Stimulated activated CD8-positive, alpha-beta memory T cell treated with anti-CD3 and anti-CD28 coated beads, Interleukin-4, amount 100 ng/mL, for 4 hours (primary cell): ENCODE data around the gene RAB10.
A peak's percentile ranks its signal among the peaks of the same experiment; 100 is the strongest.
"Not testable (repeated sequence)": the region's sequence is repeated elsewhere in the genome, so short reads cannot be mapped to it uniquely, and the experiment has no call there.

Experiments
- DNase-seq, 2 donors: peaks; one replicate each; pipeline ENCODE4 v3.0.0-alpha.2; 2020; ENCODE audit warnings: low read depth in 2 of 2, low spot score in 1 of 2

Gene RAB10

DNA sequence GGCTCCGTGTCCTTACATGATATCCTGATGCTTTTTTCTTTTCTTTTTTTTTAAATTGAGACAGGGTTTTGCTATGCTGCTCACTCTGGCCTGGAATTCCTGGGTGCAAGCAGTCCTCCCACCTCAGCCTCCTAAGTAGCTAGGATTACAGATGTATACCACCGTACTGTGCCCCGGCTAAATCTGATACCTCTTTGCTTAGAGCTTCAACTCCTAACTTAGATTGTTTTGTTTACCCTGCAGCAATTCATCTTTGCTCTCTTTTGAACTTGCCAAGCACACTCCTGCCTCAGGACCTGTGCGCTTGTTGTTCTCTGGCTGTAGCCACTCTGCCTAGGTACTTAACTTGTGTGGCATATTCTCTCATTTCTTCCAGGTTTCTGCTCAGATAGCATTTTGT is 24.5 kb downstream of the RAB10 start:
- DNase-seq = no peak

DNA sequence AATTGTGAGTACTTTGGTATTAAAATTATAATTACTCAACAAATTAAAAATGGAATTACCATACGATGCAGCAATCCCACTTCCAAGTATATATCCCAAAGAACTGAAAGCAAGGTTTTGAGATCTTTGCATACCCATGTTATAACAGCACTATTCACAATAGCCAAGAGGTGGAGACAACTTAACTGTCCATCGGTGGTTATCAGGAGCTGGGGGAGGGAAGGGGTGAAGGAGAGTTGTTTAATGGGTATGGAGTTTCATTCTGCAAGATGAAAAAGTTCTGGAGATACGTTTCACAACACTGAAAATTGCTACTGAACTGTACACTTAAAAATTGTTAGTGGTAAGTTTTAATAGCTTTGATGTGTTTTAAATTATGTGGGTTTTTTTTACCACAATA is 25.7 kb downstream of the RAB10 start:
- DNase-seq = no peak

DNA sequence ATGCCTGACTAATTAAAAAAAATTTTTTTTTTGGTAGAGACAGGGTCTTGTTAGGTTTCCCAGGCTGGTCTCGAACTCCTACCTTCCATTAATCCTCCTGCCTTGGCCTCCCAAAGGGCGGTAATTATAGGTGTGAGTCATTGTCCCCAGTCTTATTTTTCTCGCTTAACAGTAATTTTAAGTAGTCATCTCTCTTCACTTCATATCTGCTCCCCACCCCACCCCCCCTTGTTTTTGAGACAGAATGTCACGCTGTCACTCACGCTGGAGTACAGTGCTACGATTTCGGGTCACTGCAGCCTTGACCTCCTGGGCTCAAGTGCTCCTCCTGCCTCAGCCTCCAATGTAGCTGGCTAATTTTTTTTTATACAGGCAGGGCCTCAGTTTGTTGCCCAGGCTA is 27.7 kb downstream of the RAB10 start:
- DNase-seq = no peak

DNA sequence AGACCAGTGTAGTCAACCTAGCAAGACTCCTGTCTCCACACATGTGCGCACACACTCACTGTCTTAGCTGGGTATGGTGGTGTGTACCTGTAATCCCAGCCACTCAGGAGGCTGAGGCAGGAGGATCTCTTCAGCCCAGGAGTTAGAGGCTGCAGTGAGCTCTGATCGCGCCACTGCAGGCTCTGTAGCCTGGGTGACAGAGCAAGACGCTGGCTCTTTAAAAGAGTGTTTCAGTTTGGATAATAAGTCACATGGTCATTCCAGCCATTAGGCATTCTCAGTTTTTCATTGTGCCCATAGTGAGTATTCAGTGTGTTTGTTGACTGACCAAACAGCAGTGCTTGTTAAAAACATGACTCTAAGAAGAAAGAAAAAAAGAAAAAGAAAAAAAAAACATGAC is 31.0 kb downstream of the RAB10 start:
- DNase-seq = no peak

DNA sequence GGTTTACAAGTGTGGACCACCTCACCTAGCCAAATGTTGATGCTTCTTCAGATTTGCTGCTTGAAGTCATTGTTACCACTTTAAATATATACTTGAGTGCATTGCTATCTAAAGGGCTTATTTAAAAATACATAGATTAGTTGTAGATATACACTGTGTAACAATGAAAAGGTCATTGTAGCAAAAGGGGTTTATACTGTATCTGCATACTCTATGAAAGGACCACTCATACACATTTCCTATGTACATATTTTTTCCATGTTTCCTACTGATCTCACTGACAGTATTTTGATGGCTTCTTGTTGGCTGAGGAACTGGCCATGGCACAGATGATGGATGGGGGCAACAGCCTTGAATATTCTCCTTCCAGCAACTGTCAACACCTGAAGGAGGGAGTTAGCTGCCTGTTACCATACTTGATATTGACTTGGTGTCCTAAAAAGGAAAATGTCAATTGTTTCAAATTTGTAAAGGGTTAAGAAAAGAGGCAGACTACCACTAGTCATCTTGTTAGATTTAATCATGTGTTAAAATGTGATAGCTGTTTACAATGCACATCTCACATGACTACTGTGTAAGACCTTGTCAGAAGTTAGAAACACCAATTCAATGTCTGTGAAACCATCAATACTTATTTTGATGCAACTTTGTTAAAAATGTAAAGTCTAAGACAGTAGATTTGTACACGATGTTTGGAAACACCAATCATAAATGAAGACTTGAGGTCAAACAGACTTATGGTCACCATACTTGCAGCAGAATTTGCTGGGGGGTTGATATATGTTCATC is 33.5 kb downstream of the RAB10 start:
- no peak for DNase-seq

DNA sequence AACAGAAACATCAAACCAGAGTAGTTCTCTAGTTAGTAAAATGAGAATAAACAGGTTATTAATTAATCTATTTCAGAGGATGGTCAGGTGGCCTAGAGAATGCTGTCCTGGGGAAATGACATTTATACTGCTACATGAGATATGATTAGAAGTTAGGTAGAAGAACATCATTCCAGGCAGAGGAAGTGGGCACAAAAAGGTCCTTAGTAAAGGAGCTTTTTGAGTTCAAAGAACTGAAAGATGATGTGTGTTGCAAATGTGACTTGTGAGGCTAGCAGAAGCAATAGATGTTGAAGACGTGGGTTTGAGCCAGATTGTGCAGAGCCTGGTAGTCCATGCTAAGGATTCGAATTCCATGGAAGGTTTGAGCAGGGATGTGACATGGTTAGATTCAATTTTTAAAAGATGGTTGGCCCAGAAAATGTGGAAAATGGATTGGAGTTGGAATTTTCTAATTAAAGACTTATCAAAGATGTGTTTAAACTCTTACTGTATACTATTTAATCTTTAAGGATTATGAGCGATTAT is 34.2 kb downstream of the RAB10 start:
- no peak for DNase-seq

DNA sequence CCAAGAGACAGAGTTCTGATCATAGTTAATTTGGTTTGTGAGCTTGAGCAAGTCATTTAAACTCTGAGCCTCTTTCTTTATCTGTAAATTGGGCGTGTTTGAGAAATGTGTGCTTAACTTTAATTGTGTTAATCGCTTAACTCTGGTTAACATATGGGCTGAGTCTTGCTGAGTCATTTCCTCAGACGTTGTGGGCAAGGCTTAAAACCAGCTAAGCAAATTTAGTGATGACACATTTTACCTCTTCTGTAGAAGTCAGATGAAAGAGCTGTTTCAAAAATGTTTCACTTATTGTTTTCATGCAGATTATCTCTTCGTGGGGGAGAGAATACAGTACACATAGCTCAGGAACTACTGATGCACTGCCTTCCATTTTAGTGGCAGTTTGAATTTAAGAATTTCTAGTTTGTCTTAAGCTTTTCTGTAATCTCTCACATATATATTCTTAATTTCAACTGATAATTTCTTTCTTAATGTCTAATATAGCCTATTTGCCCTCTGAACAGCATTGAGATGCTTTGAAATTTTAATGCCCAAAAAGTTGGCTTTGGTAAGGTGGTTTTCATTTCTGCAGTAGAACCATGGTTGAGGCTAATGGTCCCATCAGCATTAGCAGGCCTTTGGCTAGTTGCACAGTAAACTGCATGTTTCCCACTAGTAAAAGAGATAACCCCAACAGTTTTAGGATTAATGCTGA is 34.9 kb downstream of the RAB10 start:
- DNase-seq = peak in 1 of 2 donors; percentile 40

DNA sequence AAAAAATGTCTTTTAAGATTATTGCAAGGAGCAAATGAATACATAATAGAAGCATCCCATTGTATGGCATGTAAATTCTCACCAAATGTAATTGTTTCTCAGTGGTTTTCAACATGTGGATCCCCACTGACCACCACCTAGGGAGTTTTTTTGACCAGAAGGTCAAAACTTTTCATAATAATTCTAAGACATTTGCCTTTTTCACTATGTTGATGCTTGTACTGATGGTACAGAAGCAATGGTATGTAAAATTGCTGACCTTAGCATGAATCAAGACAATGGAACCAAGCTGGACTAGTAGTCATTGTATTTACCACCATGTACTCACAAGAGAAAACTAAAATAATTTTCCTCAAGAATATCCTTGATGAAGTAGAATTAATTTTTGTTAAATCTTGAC is 36.8 kb downstream of the RAB10 start:
- no peak for DNase-seq

DNA sequence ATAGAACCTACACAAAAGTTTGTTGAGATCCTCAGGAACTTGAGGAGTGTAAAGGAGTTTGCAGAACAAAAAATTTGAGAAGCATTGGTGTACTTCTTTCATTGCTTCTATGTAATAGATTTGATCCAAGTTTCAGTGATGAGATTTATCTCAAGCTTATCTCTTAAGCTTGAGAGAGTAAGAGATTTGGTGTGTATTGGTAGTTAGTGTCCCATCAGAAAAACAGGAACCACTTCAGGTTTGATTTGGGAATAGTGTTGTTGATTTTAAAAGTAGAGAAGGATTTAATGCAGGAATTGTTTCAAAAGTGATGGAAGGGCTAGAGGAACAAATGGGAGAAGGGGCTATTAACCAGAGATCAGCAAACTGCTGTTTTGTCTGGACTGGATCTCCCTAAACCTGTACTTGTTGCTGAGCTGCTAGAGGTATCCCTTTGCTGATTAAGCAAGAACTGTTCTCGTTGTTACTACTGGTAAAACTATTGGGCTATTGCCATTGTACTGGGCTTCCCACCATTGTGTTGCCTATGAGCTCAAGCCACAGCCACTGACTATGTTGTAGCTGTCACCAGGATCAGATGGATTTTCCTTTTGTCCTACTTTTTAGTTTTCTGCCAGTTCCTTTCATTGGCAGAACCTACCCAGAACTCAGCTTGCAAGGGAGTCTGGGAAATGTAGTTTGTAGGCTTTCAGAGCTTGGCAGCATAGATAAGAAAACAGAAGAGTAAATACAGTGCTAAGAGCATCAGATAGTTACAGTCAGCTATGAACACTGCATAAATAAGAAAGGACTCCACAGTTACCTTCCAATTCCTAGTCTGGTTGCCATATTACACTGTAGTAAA is 39.3 kb downstream of the RAB10 start:
- no peak for DNase-seq

DNA sequence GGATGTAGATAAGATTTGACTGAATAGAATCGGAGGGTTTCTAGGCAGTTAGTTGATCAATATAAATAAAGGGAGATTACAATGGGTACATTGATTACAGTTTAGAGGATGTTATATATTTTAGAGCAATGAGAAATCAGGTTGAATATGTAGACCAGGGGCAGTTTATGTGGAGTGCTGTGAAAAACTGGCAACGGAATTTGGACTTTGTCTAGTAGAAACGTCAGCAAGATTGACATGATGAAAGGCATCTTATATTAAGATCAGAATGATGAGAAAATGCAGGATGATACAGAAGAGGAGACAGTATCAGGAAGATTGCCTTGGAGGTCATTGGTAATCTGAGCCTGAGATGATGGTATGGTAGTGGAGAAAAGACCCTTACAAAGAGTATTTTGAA is 39.9 kb downstream of the RAB10 start:
- no peak for DNase-seq

DNA sequence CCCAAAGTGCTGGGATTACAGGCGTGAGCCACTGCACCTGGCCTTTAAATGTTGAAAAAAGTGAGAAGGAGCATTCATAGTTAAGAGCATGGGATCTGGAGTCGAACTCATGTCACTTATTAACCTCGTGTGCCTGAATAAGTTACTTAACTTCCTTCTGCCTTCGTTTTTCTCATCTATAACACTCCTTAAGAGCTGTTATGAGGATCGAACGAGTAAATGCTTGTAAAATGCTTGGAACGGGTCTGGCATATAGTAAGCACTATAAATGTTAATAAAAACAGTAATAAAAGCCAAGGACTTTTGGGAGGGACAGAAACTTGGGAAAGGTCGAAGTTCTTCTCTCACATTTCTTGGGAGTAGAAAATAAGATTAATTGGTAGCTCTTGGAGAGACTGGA is 40.8 kb downstream of the RAB10 start:
- no peak for DNase-seq

DNA sequence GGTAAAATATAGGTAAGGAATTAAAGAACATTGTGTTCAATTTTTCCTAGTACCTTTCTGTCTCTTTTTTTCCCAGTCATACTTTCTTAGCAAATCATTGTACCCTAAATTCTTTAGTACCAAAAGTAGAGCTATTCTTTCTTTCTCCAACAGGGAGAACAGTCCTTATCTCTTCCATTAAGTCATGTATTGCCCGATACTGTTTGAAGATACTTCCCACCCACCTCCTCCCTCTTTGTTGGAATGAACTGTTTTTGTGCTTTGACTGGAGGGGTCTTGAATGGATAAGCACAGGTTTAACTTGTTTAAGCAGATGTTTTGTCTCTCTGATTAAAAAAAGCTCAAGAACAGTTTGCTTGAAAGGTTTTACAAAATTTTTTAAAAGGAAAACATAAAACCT is 41.3 kb downstream of the RAB10 start:
- no peak for DNase-seq

DNA sequence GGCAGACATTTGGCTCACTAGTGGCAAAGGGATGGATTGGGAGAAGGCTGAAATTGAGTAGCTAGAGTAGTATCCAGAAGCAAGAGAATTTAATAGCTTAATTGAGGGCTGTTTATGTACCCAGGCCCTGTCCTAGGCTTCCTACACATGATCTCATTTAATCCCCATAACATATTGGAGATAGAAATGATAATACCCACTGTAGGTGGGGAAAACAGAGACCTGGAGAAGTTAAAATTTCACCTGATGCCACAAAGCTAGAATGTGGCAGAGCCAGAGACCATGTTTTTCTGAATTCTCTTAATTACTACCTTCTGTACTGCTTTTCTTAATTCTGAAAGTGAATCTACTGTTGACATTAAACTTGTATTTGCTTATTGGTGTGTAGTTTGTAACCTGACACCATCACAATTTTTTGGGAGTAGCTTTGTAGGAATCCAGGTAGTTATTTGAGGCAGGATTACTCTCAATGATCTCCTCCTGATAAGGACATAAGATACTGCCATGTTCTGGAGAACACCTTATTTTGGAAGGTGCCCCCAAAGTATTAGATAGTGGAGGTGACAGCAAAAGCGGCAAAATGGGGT is 42.2 kb downstream of the RAB10 start:
- no peak for DNase-seq

DNA sequence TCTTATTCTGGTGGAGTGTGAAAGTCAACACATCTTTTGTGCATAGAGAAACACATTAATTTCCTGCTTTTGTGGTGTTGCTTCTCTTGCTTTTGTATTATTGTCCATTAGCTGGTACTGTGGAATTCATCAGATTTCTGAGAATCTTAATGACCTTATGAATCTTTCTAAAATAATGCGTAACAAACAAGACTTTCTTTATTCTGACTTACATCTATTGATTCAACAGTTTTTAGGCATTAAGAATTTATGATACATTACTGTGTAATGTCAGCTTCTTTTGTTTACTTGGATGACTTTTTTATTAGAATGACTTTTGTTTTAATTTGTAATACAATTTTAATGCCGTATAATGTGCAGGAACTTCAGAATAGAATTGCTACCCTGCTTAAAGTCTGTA is 43.4 kb downstream of the RAB10 start:
- DNase-seq = no peak

DNA sequence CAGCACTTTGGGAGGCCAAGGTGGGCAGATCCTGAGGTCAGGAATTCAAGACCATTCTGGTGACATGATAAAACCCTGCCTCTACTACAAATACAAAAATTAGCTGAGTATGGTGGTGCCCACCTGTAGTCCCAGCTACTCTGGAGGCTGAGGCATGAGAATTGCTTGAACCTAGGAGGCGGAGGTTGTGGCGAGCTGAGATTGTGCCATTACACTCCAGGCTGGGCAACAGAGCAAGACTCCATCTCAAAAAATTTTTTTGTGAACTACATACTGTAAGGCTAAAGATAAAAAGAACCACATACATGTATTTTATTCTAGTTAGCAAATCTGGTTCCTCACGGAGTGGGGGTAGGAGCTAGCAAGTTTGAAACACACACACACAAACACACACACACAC is 45.1 kb downstream of the RAB10 start:
- DNase-seq = no peak

DNA sequence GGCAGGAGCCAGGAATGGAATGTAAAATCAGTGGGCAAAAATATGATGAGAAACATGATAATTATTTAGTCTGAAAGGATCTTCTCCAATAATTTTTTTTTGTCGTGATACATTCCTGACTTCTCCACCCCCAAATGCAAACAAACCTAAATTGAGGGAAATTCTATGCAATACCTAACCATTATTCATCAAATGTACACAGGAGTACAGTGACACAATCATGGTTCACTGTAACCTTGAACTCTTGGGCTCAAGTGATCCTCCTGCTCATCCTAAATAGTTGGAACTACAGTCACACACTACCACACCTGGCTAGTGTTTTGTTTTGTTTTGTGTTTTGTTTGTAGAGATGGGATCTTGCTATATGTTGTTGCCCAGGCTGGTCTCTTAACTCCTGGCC is 46.5 kb downstream of the RAB10 start:
- no peak for DNase-seq

DNA sequence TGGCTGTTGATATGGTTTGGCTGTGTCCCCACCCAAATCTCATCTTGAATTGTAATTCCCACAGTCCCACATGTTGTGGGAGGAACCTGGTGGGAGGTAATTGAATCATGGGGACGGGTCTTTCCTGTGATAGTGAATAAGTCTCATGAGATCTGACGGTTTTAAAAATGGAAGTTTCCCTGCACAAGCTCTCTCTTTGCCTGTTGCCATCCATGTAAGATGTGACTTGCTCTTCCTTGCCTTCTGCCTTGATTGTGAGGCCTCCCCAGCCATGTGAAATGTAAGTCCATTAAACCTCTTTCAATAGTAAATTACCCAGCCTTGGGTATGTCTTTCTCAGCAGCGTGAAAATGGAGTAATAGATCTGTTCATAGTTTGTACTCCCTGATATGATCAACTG is 47.0 kb downstream of the RAB10 start:
- DNase-seq = not testable (repeated sequence)

DNA sequence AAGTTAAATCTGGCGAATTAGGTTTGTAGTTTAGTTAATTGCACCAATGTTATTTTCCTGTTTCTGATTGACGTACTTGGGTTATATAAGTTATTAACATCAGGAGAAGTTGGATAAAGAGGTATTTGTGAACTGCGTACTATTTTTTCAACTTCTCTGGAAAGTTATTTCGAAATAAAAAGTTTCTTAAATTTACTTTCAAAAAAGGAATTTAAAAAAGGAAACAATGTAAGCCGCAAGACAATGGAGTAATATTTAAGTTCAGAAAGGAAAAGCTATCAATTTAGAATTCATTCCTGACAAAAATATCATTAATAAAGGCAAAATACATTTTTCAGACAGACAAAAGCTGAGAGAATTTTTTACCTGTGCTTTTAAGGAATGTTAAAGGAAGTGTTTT is 47.7 kb downstream of the RAB10 start:
- no peak for DNase-seq

DNA sequence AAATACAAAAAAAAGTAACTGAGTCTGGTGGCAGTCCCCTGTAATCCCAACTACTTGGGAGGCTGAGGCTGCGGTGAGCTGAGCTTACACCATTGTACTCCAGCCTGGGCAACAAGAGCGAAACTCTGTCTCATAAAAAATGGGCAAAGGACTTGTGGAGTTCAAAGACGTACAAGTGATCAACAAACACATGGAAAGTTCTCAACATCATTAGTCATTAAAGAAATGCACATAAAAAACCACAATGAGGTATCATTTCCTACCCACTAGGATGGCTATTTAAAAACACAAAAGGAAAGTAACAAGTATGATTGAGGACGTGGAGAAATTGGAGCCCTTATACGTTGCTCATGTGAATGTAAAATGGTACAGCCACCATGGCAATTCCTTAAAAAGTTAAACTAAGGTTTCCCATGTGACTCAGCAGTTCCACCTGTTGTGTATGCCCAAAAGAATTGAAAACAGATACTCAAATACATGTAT is 52.3 kb downstream of the RAB10 start:
- DNase-seq = no peak

DNA sequence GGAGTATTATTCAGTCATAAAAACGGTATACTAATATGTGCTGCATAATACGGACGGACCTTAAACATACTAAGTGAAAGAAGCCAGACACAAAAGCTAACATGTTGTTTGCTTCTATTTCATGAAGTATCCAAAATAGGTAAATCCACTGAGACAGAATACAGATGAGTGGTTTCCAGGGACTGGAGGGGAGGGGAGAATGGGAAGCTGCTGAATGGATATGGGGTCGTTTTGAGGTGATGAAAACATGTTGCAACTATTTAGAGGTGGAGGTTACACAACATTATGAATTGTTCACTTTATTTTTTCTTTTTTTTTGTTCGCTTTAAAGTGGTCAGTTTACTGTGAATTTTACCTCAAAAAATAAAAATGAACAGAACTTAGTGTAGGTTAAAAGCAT is 52.9 kb downstream of the RAB10 start:
- no peak for DNase-seq

DNA sequence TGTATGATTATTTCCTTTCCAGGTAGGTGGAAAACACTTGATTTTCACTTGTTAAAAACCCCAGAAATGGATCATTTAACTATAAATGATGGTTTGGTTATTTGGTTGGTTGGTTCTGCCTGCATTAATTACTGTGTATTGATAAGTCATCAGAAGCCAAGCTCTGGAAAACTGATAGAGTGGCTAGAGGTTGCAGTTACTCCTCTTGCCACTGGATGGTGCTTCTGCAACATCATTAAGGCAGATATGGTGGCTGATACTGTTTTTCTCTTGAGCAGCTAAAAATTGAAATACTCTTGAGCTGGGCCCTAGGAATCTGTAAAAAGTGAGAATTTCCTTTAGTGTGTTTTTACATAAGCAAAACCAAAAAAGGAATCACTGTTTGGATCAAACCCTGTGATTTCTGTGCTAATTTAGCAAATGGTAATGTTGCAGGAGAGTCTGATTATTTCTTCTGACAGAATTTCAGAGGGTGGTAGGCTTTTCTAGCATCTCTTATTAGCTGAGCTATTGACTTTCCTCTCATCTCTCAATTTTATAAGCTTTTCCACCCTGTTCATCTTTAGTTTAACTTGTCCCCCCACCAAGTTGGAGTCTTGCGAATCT is 54.3 kb downstream of the RAB10 start:
- no peak for DNase-seq
